ENCODE data around the gene KRT78. TPM values are rescaled to one million over a fixed set of nuclear protein-coding genes. Genes with fewer than 3 reads are reported as not detected.
"Not testable (repeated sequence)": the region's sequence is repeated elsewhere in the genome, so short reads cannot be mapped to it uniquely, and the experiment has no call there.

Gene KRT78
- total RNA-seq, 1 experiment from 2014 or later = 0.61 TPM

DNA sequence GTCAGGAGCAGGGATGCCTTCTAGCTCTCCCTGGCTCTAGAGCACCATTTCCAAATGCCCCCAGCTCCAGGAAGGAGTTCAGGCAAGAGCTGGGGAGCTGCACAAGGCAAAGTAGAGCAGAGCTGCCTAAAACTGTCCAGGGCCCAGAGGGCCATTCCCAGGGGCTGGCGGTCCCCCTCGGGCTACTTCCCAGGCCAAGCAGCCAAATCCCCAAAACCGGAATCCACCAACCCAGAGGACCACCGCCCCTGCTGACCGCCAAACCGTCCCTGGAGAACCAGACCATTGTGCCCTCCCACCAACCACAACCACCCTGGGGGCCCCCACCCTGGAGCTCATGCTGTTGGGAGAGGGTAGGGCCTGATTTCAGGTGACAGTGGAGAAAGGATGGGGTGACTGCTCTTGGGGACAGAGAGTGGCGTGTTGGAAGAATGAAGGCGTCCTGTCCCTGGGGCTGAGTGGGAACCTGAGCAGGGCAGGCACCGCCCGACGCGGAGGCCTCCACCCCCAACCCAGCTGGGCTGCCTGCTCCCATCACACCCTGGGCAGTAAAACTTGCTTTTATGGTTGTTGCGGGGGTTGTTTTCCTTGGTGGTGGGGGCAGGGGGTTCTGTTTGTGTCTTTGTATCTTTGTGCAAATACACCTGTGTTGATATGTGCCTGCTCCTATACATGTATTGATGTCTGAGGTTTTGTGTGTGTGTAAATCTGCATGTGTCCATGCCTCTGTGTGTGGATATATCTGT, 24.0 kb upstream of the KRT78 start:
- in situ Hi-C loops (cut with HindIII; ENCODE audit: low sequenced_read_pairs) = no loop called here

DNA sequence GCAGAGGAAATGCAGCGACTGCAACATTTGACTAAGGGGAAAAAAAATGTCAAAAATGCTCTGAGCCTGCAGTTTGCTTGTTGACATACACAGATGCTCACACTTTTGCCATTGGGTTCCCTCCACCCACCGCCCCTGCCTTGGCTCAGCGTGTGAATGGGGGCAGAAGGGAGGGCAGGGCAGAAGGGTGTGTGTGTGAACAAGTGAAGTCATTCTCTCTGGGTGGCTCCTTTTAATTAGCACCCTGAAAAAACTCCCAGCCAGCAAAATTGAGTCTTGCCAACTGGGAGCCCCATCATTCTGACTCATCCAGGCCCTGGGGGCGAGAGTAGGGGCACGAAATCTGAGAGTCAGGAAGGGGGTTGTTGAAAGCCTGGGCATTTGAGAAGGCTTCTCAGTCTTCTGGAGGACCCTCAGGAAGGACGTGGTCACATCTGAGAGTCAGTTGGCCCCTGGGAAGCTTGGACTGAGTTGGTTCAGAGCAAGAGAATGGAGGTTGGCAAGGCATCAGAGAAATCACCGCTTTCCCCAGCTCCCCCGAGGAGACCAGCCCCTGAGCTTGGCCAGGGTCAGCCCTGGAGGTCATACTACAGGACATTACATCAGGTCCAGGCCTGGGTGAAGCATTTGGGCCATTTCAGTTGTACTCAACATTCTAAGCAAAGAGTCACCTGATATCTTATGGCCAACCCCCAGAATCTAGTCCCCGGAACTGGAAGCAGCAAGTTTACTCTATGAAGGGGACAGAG, 22.7 kb upstream of the KRT78 start:
- in situ Hi-C loops (cut with HindIII; ENCODE audit: low sequenced_read_pairs) = no loop called here
- no peak for DNase-seq (ENCODE audit: low spot score)

More for the DNA sequence above, 24.0 kb upstream of the KRT78 start:
- no peak for DNase-seq (ENCODE audit: low spot score)

DNA sequence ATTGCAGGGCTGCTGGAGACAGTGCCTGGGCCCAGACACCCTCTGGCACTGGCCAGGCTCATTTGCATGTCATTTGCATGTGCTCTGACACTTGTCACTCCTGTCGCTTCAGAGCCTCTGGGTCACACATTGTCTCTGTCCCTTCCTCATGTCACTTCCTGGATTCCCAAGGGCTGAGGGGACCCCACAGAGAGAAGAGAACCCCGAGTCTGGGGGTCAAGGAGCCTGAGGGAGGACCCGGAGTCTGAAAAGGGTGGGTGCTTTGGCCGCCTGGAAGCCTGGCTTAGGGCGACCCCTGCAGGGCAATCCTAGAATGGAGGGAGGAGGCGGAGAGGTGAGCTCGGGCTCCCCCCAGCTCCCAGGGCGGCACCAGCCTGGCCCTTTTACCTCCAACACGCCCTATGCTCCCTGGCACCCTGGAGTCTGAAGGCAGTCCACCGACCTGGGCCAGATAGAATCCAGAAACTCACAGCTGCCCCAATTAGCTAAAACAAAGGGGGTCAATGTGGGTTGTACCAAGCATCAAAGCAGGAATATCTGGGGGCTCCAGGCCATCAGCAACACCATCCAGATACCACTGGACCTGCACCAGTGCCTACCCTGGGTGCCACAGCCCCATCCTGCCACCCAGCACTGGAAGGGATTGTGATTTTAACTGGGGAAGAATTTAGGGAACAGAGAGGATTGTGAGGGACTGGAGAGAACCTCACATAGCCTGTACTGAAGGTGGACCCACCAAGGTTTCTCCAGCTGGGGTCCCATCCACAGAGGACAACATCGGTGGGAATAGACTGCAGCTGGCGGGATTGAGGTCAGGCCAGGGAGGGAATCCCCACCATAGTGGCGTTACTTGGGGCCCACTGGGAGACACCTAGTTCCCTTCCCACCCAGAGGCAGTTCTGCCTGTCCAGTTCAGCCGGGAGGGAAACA, 21.8 kb upstream of the KRT78 start:
- in situ Hi-C loops (cut with HindIII; ENCODE audit: low sequenced_read_pairs) = no loop called here
- no peak for DNase-seq (ENCODE audit: low spot score)

DNA sequence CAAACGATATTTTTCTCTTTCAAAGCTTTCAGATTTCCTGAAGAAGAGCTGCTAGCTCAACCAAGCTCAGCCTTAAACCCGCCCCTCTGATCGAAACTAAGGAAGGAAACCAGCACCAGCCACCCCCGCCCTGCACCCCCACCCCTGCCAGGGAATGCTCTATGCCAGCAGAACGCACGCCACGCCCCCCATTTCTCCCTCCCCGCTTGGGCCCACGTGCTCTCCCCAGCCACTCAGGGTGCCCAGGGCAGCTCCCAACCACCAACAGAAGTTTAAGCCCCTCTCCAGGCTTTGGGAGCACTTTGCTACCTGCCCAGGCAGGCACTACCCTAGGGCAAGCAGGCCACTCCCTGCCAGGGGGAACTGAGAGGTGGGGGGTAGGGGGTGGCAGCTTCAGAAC, 18.8 kb upstream of the KRT78 start:
- in situ Hi-C loops (cut with HindIII; ENCODE audit: low sequenced_read_pairs) = no loop called here
- no peak for DNase-seq (ENCODE audit: low spot score)

DNA sequence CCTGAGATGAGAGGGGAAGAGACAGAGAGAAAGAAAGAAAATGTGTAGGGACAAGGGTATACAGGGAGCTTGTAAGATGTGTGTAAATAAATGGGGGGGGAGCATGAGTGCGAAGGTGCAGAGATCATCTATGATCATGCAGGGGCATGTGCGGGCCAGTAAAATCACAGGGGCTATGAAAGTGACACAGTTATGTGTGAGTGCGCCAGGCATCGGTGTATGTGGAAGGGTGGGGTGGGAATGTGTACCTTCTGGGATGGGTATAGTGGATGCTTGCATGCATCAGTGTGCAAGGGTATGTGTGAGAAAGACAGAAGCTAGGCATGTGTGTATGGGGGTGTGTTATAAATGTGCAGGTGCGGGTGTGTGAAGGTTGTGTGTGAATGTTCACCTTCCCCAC, 18.4 kb upstream of the KRT78 start:
- in situ Hi-C loops (cut with HindIII; ENCODE audit: low sequenced_read_pairs) = no loop called here
- DNase-seq (ENCODE audit: low spot score) = no peak

DNA sequence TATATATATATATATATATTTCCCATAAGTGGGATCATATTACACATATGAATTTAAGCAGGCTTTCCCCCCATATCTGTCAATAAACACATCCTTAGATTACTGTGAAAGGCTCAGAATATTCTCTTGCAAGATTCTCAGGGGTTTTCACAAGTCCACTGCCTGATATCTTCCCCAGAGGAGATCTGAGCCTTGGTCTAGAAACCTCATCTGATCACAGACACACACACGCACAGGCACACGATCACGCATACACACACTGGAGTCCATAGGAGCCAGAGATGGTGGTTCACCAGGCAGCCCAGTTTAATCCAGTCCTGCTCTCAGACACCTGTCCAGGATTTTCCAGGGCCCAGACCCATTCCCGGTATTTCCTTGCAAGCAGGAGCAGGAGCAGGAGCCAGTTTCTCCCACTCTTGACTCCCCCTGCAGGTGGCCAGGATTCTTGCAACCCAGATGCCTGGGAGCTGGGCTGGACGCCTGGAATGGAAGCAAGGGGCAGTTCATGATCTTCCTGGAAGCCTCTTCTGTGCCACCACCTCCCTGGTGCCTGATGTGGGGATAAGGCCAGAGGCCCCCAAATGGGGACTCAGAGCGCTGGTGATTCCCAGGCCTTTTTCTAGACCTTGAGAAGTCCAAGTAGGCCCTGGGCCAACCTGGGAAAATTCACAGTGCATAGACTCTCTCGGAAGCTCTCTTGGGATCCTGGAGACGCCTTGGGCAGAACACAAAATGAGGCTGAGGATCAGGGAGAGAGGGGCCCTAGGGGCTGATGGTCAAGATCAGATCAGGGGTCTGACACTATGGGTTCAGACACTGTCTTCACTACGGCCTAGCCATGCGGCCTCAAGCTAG, 16.5 kb upstream of the KRT78 start:
- in situ Hi-C loops (cut with HindIII; ENCODE audit: low sequenced_read_pairs) = no loop called here
- peak; percentile 52 for DNase-seq (ENCODE audit: low spot score)

DNA sequence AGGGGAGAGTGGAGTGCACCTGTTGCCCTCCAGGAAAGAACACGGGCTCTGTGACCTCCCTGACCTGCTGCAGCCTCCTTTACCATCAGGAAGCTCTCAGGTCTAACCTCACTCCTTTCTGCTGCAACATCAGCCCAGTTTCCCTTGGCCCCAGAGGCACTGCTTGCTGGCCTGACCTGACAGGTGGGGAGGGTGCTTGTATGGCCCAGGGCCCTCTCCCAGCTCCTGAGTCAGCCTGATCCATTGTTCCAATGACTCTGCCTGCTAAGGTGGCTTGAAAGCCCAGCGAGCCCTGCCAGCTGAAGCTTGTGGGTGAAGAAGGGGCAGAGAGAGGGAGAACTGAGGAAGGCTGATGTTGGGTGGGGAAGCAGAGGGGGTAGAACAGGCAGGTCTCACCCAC, 13.2 kb upstream of the KRT78 start:
- no peak for DNase-seq (ENCODE audit: low spot score)
- in situ Hi-C loops (cut with HindIII; ENCODE audit: low sequenced_read_pairs) = no loop called here

DNA sequence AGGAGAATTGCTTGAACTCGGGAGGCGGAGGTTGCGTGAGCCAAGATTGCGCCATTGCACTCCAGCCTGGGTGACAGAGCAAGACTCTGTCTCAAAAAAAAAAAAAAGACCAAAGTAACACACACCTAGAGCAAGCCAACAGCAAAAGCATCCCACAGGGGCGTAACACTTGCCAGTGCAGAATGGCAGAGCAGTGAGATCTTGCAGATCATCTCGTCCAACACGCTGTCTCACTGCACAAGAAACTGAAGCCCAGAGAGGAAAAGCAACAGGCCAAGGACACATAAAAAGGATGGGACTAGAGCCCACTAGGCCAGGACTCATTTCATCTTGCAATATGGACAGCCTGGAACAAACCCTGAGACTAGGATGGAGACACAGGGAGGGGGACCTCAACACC, 12.7 kb upstream of the KRT78 start:
- DNase-seq (ENCODE audit: low spot score) = no peak
- in situ Hi-C loops (cut with HindIII; ENCODE audit: low sequenced_read_pairs) = no loop called here

DNA sequence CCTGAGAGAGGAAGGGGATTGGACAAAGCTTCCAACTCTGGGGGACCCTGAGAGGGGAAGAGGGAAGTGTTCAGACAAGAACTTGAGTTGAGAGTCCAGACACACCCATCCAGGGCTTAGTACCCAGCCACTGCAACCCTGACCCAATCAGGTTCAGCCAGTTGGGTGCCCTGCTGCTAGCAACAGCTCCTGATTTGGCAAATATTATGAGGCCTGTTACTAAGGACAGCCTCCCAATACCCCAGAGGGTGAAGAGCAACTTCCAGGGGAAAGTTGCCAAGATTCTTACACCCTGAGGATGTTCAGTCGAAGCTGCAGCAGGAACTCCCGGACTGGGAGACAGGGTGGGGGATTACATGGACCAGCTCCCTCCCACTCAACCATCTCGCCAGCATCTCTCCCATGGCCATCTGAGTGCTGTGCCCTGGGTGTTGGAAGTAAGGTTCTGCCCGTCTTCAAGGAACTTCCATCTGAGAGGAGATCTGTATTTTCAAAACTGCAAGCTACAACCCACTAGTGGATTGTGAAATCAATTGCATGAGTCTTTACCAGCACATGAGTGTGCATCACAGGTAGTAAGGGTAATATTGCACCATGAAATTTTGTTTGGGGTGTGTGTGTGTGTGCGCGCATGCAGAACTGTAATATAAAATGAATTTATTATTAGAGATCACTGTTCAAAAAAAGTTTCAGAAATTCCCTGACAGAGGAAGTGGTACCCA, 11.5 kb upstream of the KRT78 start:
- in situ Hi-C loops (cut with HindIII; ENCODE audit: low sequenced_read_pairs) = no loop called here
- DNase-seq (ENCODE audit: low spot score) = no peak

DNA sequence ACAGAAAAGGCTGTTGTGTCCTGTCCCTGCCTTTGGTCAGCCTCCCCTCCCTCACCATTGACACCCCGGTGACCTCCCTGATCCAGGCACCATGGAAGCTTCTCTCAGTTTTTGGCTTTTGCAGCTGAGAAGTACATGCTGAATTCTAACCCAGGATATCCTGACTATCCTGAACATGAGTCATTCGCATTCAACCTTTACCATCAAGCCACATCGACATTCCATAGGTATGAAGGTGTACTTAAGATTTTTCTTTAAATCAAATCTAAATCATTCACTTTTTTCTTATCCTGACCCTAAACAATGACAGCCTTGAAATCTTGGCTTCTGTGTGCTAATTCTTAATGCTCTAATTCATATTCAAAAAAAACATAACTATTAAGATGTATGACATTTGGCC, 8.7 kb upstream of the KRT78 start:
- in situ Hi-C loops (cut with HindIII; ENCODE audit: low sequenced_read_pairs) = no loop called here
- DNase-seq (ENCODE audit: low spot score) = no peak

DNA sequence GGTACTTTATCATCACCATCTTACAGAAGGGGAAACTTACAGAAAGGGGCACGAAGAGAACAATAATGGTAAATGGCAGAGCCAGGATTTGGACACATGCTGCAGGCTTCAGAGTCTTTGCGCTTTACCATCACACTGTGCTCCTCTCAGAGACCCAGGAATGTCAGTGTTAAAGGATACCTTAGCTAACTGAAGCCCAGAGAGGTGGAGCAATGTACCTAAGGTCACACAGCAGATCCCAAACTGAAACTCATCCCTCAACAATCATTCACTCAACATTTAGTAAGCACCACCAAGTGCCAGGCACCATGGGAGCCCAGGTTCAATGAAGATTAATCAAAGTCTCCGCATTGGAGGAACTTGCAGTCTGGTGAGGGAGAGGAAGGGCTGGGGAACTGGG, 8.0 kb upstream of the KRT78 start:
- in situ Hi-C loops (cut with HindIII; ENCODE audit: low sequenced_read_pairs) = no loop called here
- DNase-seq (ENCODE audit: low spot score) = no peak

DNA sequence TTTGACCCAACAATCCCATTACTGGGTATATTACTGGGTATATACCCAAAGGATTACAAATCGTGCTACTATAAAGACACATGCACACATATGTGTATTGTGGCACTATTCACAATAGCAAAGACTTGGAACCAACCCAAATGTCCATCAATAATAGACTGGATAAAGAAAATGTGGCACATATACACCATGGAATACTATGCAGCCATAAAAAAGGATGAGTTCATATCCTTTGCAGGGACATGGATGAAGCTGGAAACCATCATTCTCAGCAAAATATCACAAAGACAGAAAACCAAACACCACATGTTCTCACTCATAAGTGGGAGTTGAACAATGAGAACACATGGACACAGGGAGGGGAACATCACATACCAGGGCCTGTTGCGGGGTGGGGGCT, 7.3 kb upstream of the KRT78 start:
- not testable (repeated sequence) for DNase-seq (ENCODE audit: low spot score)

DNA sequence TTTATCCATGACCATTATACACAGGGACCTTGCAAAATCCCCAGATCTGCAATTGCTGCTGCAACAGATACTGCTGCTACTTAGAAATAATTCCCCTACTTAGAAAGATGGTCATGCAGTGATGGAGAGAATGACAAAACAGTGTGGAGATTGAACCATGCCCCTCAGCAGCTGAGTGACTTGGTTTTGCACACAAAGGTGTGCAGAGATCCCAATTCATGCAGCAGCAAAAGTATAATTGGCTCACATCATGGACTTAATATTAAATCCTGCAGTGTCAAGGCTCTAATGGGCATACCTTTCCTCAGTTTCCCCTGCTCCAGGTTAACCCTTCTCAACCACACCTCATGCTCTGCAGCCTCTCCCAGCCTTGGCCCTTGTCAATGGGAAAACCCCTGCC, 3.0 kb upstream of the KRT78 start:
- no peak for DNase-seq (ENCODE audit: low spot score)
- in situ Hi-C loops (cut with HindIII; ENCODE audit: low sequenced_read_pairs) = no loop called here

More for the DNA sequence above, 7.3 kb upstream of the KRT78 start:
- in situ Hi-C loops (cut with HindIII; ENCODE audit: low sequenced_read_pairs) = not testable (repeated sequence)

DNA sequence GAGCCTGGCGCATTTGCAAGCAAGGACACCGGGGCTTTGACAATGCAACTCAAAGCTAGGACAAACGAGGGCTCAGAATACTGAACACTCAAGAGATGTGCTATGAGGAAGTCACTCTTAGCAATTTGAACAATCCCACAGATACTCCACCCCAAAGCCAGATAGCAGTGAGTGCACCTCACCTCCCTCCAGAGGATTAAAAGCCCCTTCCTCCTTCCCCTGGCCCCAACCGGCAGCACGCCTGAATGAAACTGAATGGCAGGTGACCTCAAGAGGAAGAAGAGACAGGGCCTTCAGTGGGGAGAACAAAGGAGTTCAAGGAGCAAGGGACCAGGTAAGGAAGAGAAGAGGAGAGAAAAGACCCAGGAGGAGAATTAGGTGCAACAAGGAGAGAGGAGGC, 1.9 kb upstream of the KRT78 start:
- no peak for DNase-seq (ENCODE audit: low spot score)
- in situ Hi-C loops (cut with HindIII; ENCODE audit: low sequenced_read_pairs) = no loop called here

DNA sequence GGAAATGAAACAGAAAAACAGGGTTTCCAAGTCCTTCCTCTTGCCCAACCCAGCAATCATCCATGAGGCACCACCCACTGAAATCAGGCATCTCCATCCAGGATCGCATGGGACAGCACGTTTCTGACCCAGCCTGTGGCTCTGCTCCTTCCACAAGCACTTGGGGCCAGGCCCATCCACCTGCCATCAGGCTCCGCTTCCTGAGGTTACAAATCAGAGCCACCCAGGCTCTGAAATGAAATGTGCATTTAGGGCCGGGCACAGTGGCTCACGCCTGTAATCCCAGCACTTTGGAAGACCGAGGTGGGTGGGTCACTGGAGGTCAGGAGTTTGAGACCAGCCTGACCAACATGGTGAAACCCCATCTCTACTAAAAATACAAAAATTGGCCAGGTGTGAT, 717 bp upstream of the KRT78 start:
- DNase-seq (ENCODE audit: low spot score) = no peak
- in situ Hi-C loops (cut with HindIII; ENCODE audit: low sequenced_read_pairs) = no loop called here

DNA sequence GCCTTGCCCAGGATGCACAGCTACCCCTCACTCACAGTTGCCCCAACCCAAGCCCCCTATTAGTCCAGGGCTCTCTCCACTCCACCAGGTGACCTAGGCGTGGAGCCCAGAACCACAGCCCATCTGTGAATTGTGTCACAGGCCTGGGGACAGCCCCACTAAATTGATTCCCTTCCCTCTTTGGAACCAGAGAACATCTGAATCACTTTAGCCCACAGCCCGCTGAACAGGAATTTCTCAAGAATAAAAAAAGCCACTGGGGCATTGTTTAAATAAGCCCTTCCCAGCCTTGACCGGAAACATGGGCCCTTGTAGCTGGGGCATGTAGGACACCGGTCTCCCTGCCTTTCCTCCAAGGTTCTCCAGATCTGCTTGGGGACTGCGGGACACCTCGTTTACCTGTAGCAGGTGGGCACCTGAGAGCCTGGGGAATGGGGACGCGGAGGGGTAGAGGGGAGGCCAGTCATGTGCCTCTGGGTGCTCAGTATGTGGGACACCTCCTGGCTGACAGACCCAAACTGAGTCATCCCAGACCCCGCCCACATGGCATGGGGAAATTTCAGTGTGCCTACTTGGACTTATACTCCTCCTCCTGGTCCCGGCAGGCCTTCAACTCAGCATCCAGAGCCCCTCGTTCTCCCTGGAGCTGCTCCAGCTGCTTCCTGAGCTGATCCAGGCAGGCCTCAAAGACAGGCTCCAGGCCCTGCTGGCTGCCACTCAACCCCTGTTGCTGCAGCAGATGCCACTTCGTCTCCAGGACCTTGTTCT, 1.3 kb downstream of the KRT78 start:
- DNase-seq (ENCODE audit: low spot score) = no peak
- in situ Hi-C loops (cut with HindIII; ENCODE audit: low sequenced_read_pairs) = no loop called here

DNA sequence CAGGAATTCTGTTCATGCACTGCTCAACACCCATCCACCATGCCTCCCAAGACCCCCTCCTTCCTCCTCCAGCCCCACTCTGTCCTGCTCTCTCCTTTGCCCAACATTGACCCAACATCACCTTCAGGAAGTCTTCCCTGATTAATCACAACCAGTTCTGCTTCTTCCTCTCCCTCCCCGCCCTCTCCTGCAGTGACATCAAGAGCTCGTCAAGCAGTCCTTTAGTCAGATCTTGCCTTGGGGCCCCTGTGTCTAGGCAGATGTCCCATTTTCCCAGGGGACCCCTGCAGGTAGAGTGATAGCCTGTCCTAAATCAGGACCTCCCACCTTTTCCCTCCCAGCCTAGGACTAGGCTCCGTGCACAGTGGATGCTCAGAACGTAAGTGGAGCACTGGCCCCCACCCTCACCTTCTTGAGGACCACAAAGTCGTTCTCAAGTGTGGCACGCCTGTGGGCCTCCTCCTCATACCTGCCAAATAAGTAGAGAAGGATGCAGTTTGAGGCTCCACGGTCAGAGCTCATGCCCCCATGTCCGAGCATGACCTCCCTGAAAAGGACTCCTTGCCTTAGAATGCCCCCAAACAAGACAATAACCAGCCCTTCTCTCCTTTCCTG, 2.3 kb downstream of the KRT78 start:
- in situ Hi-C loops (cut with HindIII; ENCODE audit: low sequenced_read_pairs) = no loop called here
- no peak for DNase-seq (ENCODE audit: low spot score)
